GM12801 (cell line): ENCODE data around the gene RFT1.

Experiments
- TF ChIP-seq, protein P1 (sequence below): IDR thresholded peaks from one replicate; pipeline ENCODE4 v1.5.1; 2011; ENCODE audit warnings: control low read depth; ENCODE audit not compliant: insufficient read length; ENCODE audit errors: extremely low read depth

RFT1 gene

DNA sequence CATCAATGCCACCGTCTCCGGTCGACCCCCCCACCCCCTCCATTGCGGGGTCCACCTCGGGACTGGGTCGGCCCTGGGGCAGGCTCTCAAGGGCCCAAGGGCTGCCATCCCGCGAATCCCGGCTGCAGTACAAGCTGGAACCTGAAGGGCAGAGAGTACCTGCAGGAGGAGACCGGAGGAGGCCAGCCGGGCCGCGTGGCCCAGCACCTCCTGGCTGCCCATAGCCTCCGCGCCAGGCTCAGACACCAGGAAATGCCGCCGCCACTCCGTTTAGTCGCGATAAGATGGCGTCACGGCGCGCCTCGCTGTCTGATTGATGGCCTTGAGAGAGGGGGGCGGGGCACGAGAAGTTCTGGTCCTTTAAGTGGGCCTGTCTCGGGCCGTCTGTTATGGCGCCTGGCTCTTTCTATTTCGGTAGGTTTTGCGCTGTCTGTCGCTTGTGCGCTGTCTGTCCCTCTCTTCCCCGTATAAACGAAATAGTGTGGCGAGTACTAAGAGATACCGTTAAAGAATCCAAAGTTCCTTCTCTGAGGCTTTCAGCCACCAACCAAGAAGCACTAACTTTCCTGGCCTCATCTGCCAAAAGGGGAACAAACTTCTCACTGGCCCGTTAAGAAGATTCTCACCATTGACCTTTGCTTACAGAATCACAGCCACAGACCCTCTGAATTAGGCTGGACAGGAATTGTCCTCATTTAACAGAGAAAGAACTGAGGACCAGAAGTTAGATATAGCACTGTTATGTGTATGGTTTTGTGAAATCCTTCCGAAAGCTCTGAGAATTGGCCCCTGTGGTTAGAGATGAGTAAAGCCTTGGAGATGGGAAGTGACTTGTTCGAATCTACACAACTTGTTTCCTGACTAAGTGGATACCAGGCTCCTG, at the start of gene RFT1:
TSS of gene RFT1 (minus strand) at position 257 of the 883 bp plus-strand sequence. CDS start at position 222, 35 bp downstream.
- TF ChIP-seq, protein P1, sequence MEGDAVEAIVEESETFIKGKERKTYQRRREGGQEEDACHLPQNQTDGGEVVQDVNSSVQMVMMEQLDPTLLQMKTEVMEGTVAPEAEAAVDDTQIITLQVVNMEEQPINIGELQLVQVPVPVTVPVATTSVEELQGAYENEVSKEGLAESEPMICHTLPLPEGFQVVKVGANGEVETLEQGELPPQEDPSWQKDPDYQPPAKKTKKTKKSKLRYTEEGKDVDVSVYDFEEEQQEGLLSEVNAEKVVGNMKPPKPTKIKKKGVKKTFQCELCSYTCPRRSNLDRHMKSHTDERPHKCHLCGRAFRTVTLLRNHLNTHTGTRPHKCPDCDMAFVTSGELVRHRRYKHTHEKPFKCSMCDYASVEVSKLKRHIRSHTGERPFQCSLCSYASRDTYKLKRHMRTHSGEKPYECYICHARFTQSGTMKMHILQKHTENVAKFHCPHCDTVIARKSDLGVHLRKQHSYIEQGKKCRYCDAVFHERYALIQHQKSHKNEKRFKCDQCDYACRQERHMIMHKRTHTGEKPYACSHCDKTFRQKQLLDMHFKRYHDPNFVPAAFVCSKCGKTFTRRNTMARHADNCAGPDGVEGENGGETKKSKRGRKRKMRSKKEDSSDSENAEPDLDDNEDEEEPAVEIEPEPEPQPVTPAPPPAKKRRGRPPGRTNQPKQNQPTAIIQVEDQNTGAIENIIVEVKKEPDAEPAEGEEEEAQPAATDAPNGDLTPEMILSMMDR, result no peak

GRCh38 chr3:53179580-53179979, 49.3 kb upstream of the RFT1 start:
- TF ChIP-seq, protein P1, result no peak

DNA sequence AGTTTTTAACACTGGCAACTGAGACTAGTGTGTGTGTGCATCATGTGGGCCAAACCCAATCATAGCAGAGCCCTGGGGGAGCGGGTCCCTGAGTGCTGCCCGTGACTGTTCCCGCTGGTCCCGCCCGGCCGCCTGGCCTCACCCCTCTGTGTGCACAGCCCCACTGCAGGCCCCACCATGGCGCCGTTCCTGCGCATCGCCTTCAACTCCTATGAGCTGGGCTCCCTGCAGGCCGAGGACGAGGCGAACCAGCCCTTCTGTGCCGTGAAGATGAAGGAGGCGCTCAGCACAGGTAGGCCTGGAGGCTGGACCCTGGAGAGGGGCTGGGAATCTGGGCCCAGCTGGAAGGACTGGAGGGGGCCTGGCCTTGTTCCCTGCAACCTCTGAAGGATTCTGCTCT, 48.0 kb upstream of the RFT1 start:
- TF ChIP-seq, protein P1, result no peak

GRCh38 chr3:53175613-53176540, 45.6 kb upstream of the RFT1 start:
- TF ChIP-seq, protein P1, result no peak

GRCh38 chr3:53174346-53175250, 44.4 kb upstream of the RFT1 start:
- TF ChIP-seq, protein P1, result no peak

GRCh38 chr3:53173107-53173506, 42.9 kb upstream of the RFT1 start:
- TF ChIP-seq, protein P1, result no peak
